ENCODE measurements around the gene CLEC18A.

The CLEC18A gene

GRCh38 chr16:69935278-69935711, 15.8 kb upstream of the CLEC18A start:
- no peak for TF ChIP-seq CTCF (IDR thresholded peaks at IDR 0.05)
- Histone ChIP-seq H3K27ac (peak overlapping the region; percentile 72 to 79), H3K4me3 (no peak overlapping the region)
- peak; percentile 79 for DNase-seq (ENCODE audit: low spot score)

DNA sequence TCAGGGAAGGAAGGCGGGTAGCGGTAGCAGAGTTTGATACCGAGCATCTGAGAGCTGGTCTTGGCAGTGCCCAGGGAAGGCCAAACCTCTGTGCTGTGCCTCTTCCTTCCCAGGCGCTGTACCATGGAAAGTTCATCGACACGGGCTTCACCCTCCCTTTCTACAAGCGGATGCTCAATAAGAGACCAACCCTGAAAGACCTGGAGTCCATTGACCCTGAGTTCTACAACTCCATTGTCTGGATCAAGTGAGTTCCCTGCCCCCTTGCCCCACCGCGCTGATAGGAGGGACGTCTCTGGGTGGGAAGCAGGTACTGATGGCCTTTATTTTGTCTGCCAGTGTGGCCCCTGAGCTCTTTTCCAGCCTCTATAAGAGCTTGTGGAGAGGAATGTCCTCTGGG, 15.4 kb upstream of the CLEC18A start:
- Histone ChIP-seq H3K27ac (peak overlapping the region; percentile 72 to 79), H3K4me3 (no peak overlapping the region)
- TF ChIP-seq CTCF (IDR thresholded peaks at IDR 0.05) = no peak

DNA sequence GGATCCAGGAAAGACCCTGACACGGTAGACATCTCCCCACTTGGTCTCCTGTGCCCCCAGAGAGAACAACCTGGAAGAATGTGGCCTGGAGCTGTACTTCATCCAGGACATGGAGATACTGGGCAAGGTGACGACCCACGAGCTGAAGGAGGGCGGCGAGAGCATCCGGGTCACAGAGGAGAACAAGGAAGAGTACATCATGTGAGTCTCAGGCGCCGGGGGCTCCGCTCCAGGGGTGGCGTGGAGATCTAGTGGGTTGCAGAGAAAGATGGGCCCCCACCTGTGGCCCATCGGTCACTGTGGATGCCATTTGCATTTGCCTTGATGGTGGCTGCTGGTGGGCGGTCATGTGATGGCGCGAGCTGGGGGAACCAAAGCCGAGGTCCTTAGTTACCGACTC, 14.9 kb upstream of the CLEC18A start:
- Histone ChIP-seq H3K4me3 (no peak overlapping the region), H3K27ac (peak overlapping the region; percentile 72 to 79)
- no peak for TF ChIP-seq CTCF (IDR thresholded peaks at IDR 0.05)
- no peak for DNase-seq (ENCODE audit: low spot score)

More for the DNA sequence above, 15.4 kb upstream of the CLEC18A start:
- no peak for DNase-seq (ENCODE audit: low spot score)

- no peak for DNase-seq (ENCODE audit: low spot score)
- TF ChIP-seq CTCF (IDR thresholded peaks at IDR 0.05) = no peak
- H3K4me3 ChIP-seq = no peak overlapping the region
Measured at GRCh38 chr16:69936751-69937211, 14.4 kb upstream of the CLEC18A start.

GRCh38 chr16:69937465-69937951, 13.6 kb upstream of the CLEC18A start:
- H3K27ac ChIP-seq = peak overlapping the region in 1 of 2 donors; percentile 79
- no peak for DNase-seq (ENCODE audit: low spot score)
- TF ChIP-seq CTCF (IDR thresholded peaks at IDR 0.05) = no peak
- no peak overlapping the region for H3K4me3 ChIP-seq

More at GRCh38 chr16:69936751-69937211, 14.4 kb upstream of the CLEC18A start:
- peak overlapping the region; percentile 72 to 79 for H3K27ac ChIP-seq

- H3K27ac ChIP-seq = peak overlapping the region; percentile 25 to 35
- DNase-seq (ENCODE audit: low spot score) = no peak
- no peak for TF ChIP-seq CTCF (IDR thresholded peaks at IDR 0.05)
- H3K4me3 ChIP-seq = no peak overlapping the region
Measured at GRCh38 chr16:69938981-69939820, 11.9 kb upstream of the CLEC18A start.

Data from coronary artery (tissue), 2 donors.